ENCODE measurements around the gene PRAMEF13.
"Not testable (repeated sequence)": the region's sequence is repeated elsewhere in the genome, so short reads cannot be mapped to it uniquely, and the experiment has no call there.

Gene PRAMEF13

GRCh38 chr1:13155909-13156308 lies 45.3 kb downstream of the PRAMEF13 start, which contains the start of gene PRAMEF26:
Gene PRAMEF26, minus strand, starts transcription at chr1:13156009. Its CDS starts 2,914 bp downstream, at chr1:13153095.
- DNase-seq: not testable (repeated sequence)

Data from kidney glomerular epithelial cell (primary cell).